CD4-positive, alpha-beta T cell treated with Interleukin-12 subunit alpha and Interleukin-12 subunit beta, for 1 hour (primary cell): ENCODE results near the gene LARP4.
"Not testable (repeated sequence)": the region's sequence is repeated elsewhere in the genome, so short reads cannot be mapped to it uniquely, and the experiment has no call there.

Experiments used
- DNase-seq: peaks from one replicate; pipeline ENCODE4 v3.0.0-alpha.2; 2020

LARP4 gene

GRCh38 chr12:50498119-50498518 lies 97.4 kb downstream of the LARP4 start:
- DNase-seq: not testable (repeated sequence)

- DNase-seq: peak; percentile 95
Observed at GRCh38 chr12:50504798-50505674, 104.4 kb downstream of the LARP4 start, which contains the start of gene DIP2B. TSS of gene DIP2B (plus strand) at chr12:50504985. CDS start at chr12:50505141, 156 bp downstream.

DNA sequence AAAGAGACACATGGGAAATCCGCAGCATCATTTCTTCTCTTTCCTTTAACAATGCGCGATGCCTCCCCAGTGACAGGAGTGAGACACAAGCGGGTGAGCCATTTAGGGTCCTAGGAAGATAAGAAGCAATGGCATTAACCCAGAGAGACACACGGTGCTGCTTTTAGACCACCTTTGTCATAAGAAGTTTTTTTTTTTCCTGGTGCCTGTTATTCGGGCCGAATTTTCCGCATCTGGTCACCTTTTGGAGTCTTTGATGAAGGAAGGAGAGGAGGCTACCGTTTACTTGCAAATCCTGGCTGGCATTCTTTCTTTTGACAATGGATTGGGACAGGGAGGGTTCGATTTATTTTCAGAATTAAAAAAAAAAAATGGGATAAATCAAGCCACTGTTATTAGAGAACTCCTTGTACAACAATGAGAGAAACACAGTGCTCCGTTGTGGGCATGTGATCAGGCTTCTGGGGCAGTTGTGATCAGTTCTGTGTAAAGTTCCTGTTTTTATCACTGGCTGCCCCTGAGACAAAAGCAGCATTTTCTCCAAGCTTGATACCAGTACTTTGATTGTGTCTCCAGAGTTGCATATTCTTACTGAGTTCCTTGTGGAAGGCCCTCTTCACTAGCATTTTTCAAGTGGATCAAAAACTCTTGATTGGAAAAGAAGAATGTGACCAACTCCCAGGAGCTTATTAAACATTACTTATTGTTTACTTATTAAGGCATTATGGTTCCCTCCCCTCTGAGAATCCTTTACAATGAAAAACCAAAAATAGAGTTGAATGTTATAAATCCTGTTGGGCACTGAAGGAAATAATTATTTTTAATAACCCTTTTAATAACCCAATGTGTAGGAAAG lies 105.2 kb downstream of the LARP4 start:
- no peak for DNase-seq

- DNase-seq: no peak
Observed at GRCh38 chr12:50506753-50507473, 106.2 kb downstream of the LARP4 start.

- no peak for DNase-seq
Observed at GRCh38 chr12:50507474-50507838, 106.8 kb downstream of the LARP4 start.

- DNase-seq: no peak
Observed at GRCh38 chr12:50507930-50508329, 107.2 kb downstream of the LARP4 start.

DNA sequence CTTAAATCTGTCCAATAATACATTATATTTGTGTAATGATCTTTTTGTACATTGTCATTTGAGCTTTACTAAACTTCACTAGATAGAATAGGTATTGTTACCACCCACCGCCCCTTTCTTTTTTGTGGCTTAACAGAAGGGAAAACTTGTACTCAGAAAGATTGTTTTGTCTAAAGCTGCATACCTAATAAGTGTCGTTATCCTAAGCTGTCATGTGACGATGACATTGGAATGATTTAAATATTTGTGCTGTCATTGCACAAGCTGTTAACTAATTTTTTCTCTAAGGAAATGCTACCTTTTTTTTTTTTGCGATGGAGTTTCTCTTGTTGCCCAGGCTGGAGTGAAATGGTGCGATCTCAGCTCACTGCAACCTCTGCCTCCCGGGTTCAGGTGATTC lies 107.7 kb downstream of the LARP4 start:
- no peak for DNase-seq

DNA sequence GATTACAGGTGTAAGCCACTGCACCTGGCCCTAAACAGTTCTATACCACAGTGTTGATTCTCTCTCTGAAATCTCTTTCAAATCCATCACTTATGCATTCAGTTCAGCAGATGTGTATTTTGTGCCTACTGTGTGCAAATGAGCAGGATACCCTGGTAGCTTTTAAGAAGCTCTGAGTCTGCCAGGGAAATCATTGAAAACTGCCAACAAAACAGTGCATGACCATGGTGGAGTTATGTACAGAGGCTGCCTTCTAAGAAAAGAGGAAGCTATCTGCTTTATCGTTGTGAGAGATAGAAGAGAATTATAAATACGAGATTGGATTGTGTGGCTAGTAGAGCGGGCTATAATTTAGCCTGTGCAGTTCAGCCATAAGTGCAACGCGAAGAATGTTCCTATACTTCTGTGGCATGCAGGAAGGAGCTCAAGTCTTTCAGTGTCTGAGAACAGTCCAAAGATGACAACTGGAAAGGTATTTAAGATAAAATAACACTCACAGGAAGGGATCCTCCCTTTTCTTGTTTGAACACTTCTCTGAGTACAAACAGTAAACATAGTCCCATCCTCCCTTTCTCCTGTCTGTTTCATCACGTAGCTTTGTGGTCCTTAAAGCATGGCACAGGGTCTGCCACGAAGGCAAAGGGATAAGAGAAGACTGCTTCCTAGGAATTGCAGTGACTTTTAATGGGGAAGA lies 108.4 kb downstream of the LARP4 start:
- no peak for DNase-seq

- peak; percentile 20 for DNase-seq
Observed at GRCh38 chr12:50514526-50515276, 114.0 kb downstream of the LARP4 start.

GRCh38 chr12:50515587-50515986 lies 114.9 kb downstream of the LARP4 start:
- DNase-seq: no peak

DNA sequence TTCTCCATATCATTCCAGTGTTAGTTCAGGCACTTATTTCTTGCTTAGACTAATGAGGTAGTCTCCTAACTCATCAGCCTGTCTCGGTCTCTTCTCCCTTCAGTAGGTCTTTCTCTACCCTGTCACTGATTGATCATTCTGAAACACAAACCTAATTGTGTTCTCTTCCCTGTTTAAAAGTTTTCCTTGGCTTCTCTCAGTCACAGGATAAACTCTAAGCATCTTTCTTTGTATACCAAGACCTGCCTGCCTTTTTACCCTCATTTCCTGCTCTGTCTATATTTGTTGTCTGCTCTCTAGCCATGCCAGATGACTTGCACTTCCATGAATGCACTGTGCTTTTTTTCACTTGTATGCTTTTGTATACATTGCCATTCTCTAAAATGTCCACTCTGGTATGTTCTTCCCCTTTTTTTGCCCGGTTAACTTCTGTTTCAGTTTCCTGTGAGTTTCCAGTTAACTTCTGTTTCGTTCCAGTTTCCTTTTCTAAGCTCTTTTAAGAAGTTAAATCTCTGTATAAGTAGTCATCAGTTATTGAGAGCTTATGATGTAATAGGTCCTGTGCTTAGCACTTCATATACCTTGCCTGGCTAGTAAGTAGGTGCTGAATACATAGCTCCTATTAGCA lies 116.8 kb downstream of the LARP4 start:
- DNase-seq: peak; percentile 14

- DNase-seq: no peak
Observed at GRCh38 chr12:50518090-50518489, 117.4 kb downstream of the LARP4 start.

DNA sequence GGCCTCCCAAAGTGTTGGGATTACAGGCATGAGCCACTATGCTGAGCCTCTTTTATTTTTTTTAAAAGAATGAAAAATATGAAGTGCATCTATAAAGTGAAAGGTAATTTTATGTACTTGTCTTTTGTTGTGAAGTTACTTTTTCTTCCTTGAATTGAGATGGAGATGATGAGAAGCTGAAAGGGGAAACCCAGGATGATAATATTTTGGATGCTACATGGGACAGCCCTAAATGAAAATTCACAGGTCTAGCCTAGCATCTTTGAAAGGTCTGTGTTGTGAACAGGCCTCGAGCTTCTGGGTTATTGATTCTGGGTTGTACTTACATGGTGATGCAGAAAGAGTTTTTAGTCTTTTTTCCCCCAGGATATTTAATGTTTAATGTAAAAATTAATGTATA lies 118.7 kb downstream of the LARP4 start:
- DNase-seq: no peak

- no peak for DNase-seq
Observed at GRCh38 chr12:50520416-50521207, 119.9 kb downstream of the LARP4 start.

- not testable (repeated sequence) for DNase-seq
Observed at GRCh38 chr12:50521781-50522180, 121.1 kb downstream of the LARP4 start.

GRCh38 chr12:50523772-50524171 lies 123.1 kb downstream of the LARP4 start:
- no peak for DNase-seq

- DNase-seq: no peak
Observed at GRCh38 chr12:50524621-50525020, 123.9 kb downstream of the LARP4 start.

DNA sequence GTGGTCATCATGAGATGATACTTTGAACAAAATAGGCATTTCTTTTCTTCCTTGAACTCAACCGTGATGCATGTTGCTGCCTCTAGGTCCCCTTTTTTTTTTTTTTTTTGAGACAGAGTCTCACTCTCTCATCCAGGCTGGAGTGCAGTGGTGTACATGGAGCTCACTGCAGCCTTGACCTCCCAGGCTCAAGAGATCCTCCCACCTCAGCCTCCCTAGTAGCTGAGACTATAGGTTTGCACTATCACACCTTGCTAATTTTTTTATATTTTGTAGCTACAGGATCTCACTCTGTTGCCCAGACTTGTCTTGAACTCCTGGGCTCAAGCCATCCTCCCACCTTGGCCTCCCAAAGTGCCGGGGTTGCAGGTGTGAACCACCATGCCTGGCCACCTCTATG lies 124.7 kb downstream of the LARP4 start:
- DNase-seq: no peak

DNA sequence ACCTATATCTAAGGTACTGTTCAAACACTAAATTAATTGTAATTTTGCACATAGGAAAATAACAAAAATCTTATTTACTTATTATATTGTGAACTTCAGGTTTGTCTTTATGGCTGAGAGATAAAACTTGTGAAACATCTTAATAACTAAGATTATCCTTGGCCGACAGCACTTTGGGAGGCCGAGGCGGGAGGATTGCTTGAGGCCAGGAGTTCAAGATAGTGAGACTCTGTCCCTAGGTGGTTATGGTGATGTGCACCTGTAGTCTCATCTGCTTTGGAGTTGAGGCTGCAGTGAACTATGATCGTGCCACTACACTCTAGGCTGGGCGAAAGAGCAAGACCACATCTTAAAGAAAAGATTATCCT lies 126.7 kb downstream of the LARP4 start:
- no peak for DNase-seq

GRCh38 chr12:50528800-50529199 lies 128.1 kb downstream of the LARP4 start:
- DNase-seq: no peak

GRCh38 chr12:50529345-50529744 lies 128.7 kb downstream of the LARP4 start:
- DNase-seq: no peak
